Measurements from ENCODE around the gene TRNP1. TPM values are rescaled to one million over a fixed set of nuclear protein-coding genes. Genes with fewer than 3 reads are reported as not detected.

TRNP1 gene
- total and polyA plus RNA-seq, 12 donors = 1.4 to 27.8 (median 6.5) TPM

GRCh38 chr1:27017207-27017606 lies 23.7 kb downstream of the TRNP1 start:
- no peaks in the 10 kb centered on the region for H3K9me3 ChIP-seq (replicated peaks in 1 of 3)
- whole genome bisulfite sequencing, 4 donors = 87 to 96% (median 91%) methylated on average over 4 of the region's 4 CpGs
- H3K27me3 ChIP-seq = no peaks in the 10 kb centered on the region
- no peak overlapping the region for H3K27ac ChIP-seq
- intact Hi-C loops (cut with DNase I) = no loop called here
- H3K4me1 ChIP-seq (replicated peaks in 1 of 2) = peaks cover 0 to 5% of the 10 kb centered on the region in 2 donors
- no peaks in the 10 kb centered on the region for H3K36me3 ChIP-seq (replicated peaks in 1 of 2)
- H3K4me3 ChIP-seq = no peak overlapping the region
- no peak for DNase-seq
- no peak for TF ChIP-seq POLR2A (IDR thresholded peaks at IDR 0.05)
- no peak for TF ChIP-seq CTCF (IDR thresholded peaks at IDR 0.05)

GRCh38 chr1:27018316-27018715 lies 24.8 kb downstream of the TRNP1 start:
- Histone ChIP-seq H3K9me3 (replicated peaks in 1 of 3) (no peaks in the 10 kb centered on the region), H3K27ac (no peak overlapping the region), H3K4me3 (no peak overlapping the region), H3K4me1 (replicated peaks in 1 of 2) (no peaks in the 10 kb centered on the region), H3K36me3 (replicated peaks in 1 of 2) (no peaks in the 10 kb centered on the region), H3K27me3 (no peaks in the 10 kb centered on the region)
- intact Hi-C loops (cut with DNase I) = no loop called here
- WGBS, 4 donors = 90 to 93% (median 92%) methylated on average over 3 of the region's 3 CpGs
- no peak for TF ChIP-seq POLR2A (IDR thresholded peaks at IDR 0.05)
- TF ChIP-seq CTCF (IDR thresholded peaks at IDR 0.05) = no peak
- no peak for DNase-seq

GRCh38 chr1:27021354-27022031 lies 28.0 kb downstream of the TRNP1 start:
- no peaks in the 10 kb centered on the region for H3K4me1 ChIP-seq (replicated peaks in 1 of 2)
- no peak overlapping the region for H3K27ac ChIP-seq
- H3K9me3 ChIP-seq (replicated peaks in 1 of 3) = no peaks in the 10 kb centered on the region
- no peak for TF ChIP-seq POLR2A (IDR thresholded peaks at IDR 0.05)
- no peak for TF ChIP-seq CTCF (IDR thresholded peaks at IDR 0.05)
- H3K36me3 ChIP-seq (replicated peaks in 1 of 2) = no peaks in the 10 kb centered on the region
- 59 to 69% (median 67%) methylated on average over 9 of the region's 9 CpGs for WGBS, 4 donors
- DNase-seq = no peak
- H3K27me3 ChIP-seq = no peaks in the 10 kb centered on the region
- intact Hi-C loops (cut with DNase I) = no loop called here
- no peak overlapping the region for H3K4me3 ChIP-seq

GRCh38 chr1:27025718-27026117 lies 32.2 kb downstream of the TRNP1 start:
- TF ChIP-seq POLR2A (IDR thresholded peaks at IDR 0.05) = no peak
- no peak for TF ChIP-seq CTCF (IDR thresholded peaks at IDR 0.05)
- Histone ChIP-seq H3K4me3 (no peak overlapping the region), H3K27me3 (no peaks in the 10 kb centered on the region), H3K4me1 (replicated peaks in 1 of 2) (peaks cover 0 to 11% of the 10 kb centered on the region in 2 donors), H3K9me3 (replicated peaks in 1 of 3) (no peaks in the 10 kb centered on the region), H3K36me3 (replicated peaks in 1 of 2) (no peaks in the 10 kb centered on the region), H3K27ac (no peak overlapping the region)
- DNase-seq = no peak
- 86 to 92% (median 89%) methylated on average over 4 of the region's 4 CpGs for WGBS, 4 donors
- intact Hi-C loops (cut with DNase I) = no loop called here
